BE2C (cell line): ENCODE results near the gene SRBD1.

Source experiments
- DNase-seq: peaks from one replicate; pipeline ENCODE4 v3.0.0-alpha.2; 2020
- H3K27me3 ChIP-seq: fragments of 250-450 bp; sonication (Bioruptor Pico); 2 replicates; pipeline ENCODE4 v1.5.1; 2020; ENCODE audit warnings: mild to moderate bottlenecking
- H3K36me3 ChIP-seq: fragments of 250-450 bp; sonication (Bioruptor Pico); 2 replicates; pipeline ENCODE4 v1.5.1; 2020; ENCODE audit warnings: mild to moderate bottlenecking
- H3K4me1 ChIP-seq: fragments of 250-450 bp; sonication (Bioruptor Pico); 2 replicates; pipeline ENCODE4 v1.5.1; 2020
- H3K4me3 ChIP-seq: 2 replicates; pipeline ENCODE4 v1.5.1; 2011; ENCODE audit warnings: low read depth, low read length
- H3K9me3 ChIP-seq: fragments of 250-450 bp; sonication (Bioruptor Pico); 2 replicates; pipeline ENCODE4 v1.5.1; 2020
- CTCF ChIP-seq: IDR thresholded peaks from 2 replicates; pipeline ENCODE4 v1.5.1; 2012; ENCODE audit warnings: mild to moderate bottlenecking, low read depth, low read length

SRBD1 gene

GRCh38 chr2:45637440-45637839, 26.4 kb upstream of the SRBD1 start:
- H3K4me1 ChIP-seq: no peaks in the 10 kb centered on the region; the same call in 1 of the 2 replicates
- TF ChIP-seq CTCF: no peak
- H3K36me3 ChIP-seq: no peaks in the 10 kb centered on the region
- H3K27me3 ChIP-seq: no peaks in the 10 kb centered on the region
- H3K4me3 ChIP-seq: no peak overlapping the region
- DNase-seq: no peak
- H3K9me3 ChIP-seq: no peaks in the 10 kb centered on the region

- no peak for DNase-seq
- H3K4me3 ChIP-seq: no peak overlapping the region
- no peak for TF ChIP-seq CTCF
- H3K27me3 ChIP-seq: no peaks in the 10 kb centered on the region
- H3K9me3 ChIP-seq: no peaks in the 10 kb centered on the region
- H3K36me3 ChIP-seq: no peaks in the 10 kb centered on the region
- no peaks in the 10 kb centered on the region; the same call in 1 of the 2 replicates for H3K4me1 ChIP-seq
Measured at GRCh38 chr2:45636008-45636407, 24.9 kb upstream of the SRBD1 start.

DNA sequence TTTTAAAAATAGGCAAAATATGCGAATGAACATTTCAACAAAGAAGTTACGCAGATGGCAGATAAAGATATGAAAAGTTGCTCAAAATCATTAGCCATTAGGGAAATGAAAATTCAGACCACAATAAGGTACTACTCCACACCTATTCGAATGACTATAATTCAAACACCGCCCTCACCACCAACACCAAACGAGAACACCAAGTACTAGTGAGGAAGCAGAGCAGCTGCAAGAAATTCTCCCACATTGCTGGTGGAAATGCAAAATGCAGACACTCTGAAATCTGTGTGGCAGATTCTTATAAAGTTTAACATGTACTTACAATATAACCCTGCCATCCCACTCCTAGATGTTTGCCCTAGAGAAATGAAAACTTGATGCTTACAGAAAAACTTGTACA, 23.2 kb upstream of the SRBD1 start:
- no peaks in the 10 kb centered on the region for H3K36me3 ChIP-seq
- no peaks in the 10 kb centered on the region for H3K9me3 ChIP-seq
- peaks cover 6% of the 10 kb centered on the region for H3K4me1 ChIP-seq
- H3K27me3 ChIP-seq: no peaks in the 10 kb centered on the region
- TF ChIP-seq CTCF: no peak
- no peak overlapping the region for H3K4me3 ChIP-seq
- no peak for DNase-seq

- DNase-seq: no peak
- Histone ChIP-seq H3K36me3 (no peaks in the 10 kb centered on the region), H3K9me3 (no peaks in the 10 kb centered on the region), H3K4me1 (peaks cover 6% of the 10 kb centered on the region), H3K27me3 (no peaks in the 10 kb centered on the region), H3K4me3 (no peak overlapping the region)
- no peak for TF ChIP-seq CTCF
Measured at GRCh38 chr2:45631955-45632354, 20.9 kb upstream of the SRBD1 start.

- no peak overlapping the region for H3K4me3 ChIP-seq
- no peak for TF ChIP-seq CTCF
- H3K4me1 ChIP-seq: peaks cover 6% of the 10 kb centered on the region
- DNase-seq: no peak
- H3K36me3 ChIP-seq: no peaks in the 10 kb centered on the region
- no peaks in the 10 kb centered on the region for H3K9me3 ChIP-seq
- H3K27me3 ChIP-seq: no peaks in the 10 kb centered on the region
Measured at GRCh38 chr2:45631319-45631718, 20.3 kb upstream of the SRBD1 start.

- Histone ChIP-seq H3K36me3 (no peaks in the 10 kb centered on the region), H3K4me3 (no peak overlapping the region)
- DNase-seq: no peak
Measured at GRCh38 chr2:45629971-45630370, 18.9 kb upstream of the SRBD1 start.

More at GRCh38 chr2:45629971-45630370, 18.9 kb upstream of the SRBD1 start:
- Histone ChIP-seq H3K4me1 (peaks cover 6% of the 10 kb centered on the region), H3K27me3 (no peaks in the 10 kb centered on the region), H3K9me3 (no peaks in the 10 kb centered on the region)
- no peak for TF ChIP-seq CTCF
